ENCODE data around the gene HPCAL1.

The HPCAL1 gene

GRCh38 chr2:10467401-10467800, 164.7 kb downstream of the HPCAL1 start:
- DNase-seq (ENCODE audit: low read depth), result no peak

DNA sequence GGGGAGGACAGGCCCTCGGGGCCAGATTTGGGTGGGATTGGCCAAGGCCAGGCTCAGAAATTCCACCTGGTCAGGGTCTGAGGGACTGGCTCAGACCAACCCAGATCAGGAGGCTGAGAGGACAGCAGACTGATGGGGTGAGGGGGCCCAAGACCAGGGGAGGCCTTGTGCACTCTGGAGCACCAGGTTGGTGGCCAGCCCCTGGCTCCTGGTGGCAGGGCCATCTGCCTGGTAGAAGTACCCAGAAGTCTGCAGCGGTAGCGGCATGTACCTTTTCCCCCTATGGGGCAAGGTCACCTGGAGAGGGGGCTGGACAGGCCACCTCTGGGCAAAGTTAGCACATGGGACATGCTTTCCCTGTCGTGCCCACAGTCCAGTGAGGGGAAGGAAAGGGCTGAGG, 166.6 kb downstream of the HPCAL1 start:
- DNase-seq (ENCODE audit: low read depth), result no peak

DNA sequence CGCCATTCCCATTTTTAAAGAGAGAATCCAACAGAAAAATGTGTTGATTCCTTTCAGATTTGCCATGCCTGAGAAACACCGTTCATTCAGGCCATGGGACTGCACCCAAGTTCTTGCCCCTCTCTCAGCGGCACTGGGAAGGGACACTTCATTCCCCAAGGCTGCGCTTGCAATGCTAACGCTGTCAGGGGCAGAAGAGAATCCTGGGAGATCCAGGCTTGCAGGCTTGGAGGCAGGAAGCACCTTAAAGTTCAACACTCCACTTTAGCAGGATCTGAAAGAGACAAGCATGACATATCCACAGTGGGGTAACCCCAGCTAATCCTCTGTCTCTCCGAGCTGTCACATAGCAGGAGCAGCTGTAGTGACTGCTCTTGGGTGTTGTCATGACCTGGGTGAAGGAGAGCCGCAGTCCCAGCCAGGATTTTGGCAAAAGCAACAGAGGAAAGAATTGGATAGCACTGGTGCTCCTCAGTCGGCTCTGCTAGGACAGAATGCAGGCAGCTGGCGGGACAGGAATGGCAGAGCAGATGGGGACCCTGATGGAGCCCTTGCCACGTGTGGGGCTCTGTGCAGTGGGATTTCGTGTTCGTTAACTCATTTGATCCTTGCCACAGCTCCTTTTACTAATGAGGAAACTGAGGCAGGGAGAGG, 167.4 kb downstream of the HPCAL1 start:
- DNase-seq (ENCODE audit: low read depth), result no peak

- no peak for DNase-seq (ENCODE audit: low read depth)
These were observed 168.4 kb downstream of the HPCAL1 start for GRCh38 chr2:10471046-10471571.

GRCh38 chr2:10471955-10472354, 169.3 kb downstream of the HPCAL1 start:
- DNase-seq (ENCODE audit: low read depth), result no peak

DNA sequence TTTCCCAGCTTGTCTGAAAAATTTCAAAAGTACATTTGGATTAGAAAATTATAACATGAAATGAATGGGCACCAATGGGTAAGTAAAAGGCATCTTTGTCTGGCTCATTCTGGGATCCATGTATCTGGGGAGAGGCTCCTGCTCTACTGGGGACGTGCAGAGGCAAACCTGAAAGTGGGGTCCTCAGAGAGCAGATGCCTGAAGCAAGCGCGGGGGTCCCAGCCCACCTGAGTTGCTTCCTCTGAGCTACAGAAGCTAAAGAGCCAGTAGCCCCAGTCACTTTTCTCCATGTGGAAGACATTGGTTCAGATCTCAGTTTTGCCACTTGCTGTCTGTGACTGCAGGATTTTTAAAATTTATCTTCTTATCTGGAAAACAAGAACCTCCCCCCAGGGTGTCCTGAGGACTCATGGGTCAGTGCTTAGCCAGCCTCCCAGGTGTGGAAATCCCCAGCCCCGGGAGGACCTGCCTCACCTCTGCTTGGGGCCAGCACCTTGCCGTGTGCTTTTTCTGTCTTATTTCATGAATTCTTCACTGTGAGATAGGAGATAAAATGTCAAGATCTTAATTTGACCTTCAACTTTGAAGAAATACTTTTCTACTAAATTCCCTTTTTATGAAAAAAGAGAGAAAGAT, 170.5 kb downstream of the HPCAL1 start:
- no peak for DNase-seq (ENCODE audit: low read depth)

DNA sequence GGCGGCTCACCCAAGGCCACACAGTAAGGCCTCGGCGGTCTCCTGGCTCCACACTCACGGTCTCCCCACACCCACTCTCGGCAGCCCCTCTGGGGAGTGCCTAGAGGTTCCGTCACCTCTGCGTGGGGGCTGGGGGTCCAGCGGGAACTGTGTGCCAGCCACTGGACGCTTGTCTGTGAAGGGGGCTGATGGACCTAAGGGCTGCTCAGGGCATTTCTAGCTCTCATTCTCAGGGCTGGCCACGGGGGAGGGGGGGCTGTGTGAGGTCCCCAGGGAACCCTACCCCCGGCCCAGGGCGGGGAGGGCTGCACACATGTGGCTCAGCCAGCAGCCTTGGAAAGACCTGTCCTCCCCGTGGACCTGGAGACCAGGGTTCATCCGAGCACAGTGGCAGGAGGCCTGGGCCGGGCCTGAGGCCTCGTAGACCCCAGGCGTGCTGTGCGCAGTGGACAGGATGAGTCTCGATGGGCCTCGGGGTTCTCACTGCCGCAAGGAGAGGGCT, 172.6 kb downstream of the HPCAL1 start:
- no peak for DNase-seq (ENCODE audit: low read depth)

DNA sequence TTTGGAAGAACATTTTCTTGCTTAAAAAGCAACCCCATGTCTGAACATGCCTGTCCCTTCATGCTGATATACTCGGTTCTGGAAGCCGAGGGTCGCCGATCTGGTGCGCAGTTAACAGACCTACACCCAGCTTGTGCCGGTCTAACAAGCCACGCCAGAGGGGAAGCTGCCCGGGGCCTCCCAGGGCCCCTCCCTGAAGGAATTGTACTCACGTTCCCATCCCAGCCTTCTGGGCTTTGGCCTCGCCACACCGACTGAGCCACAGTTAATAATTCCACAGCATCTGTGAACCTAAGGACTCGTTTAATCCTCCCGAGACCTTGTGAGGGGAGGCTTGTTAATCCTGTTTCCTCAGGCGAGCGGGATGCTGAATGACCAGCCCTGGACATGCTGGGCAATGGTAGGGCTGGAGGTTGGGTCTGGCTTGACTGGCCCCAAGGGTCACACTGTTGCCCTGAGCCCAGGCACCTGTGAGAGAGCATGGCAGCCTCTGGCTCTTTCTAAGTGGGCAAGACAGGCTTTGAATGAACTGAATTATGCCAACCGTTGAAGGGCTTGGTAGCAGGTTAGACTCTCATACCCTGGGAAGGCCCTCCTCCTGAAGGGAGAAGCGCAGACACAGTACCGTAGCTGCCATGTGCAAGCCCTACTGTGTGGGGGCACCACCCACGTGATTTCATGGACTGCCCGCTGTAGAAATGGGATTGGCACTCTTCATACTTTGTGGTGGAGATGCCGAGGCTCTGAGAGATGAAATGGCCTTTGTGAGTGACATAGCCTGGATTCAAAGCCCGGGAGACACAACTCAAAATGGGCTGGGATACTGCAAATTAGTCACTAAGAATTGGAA, 173.3 kb downstream of the HPCAL1 start:
- no peak for DNase-seq (ENCODE audit: low read depth)

GRCh38 chr2:10476723-10477442, 174.2 kb downstream of the HPCAL1 start:
- no peak for DNase-seq (ENCODE audit: low read depth)
